Adrenal gland (tissue), 12 donors: ENCODE data around the gene ALDOC. TPM values are rescaled to one million over a fixed set of nuclear protein-coding genes. Genes with fewer than 3 reads are reported as not detected.

ENCODE experiments used
- DNase-seq, 7 donors: peaks; one replicate each; pipeline ENCODE4 v3.0.0-alpha.2; 2019 to 2020
- H3K27ac ChIP-seq, 5 donors: fragments of 200-600 bp; sonication (generic) in 4 of 5; 1 replicate in 3 of 5; 2 replicates in 2 of 5; pipeline versions ENCODE4 v1.5.1 to v1.8.0; 2016 to 2020; ENCODE audit warnings: mild to moderate bottlenecking in 1 of 5
- H3K27me3 ChIP-seq: fragments of 200-600 bp; 2 replicates; pipeline ENCODE4 v1.8.0; 2021
- H3K36me3 ChIP-seq, 2 donors: fragments of 200-600 bp; replicated peaks in 1 of 2; 1 replicate in 1 of 2; 2 replicates in 1 of 2; pipeline versions ENCODE4 v1.5.1 to v1.8.0; 2018 to 2022
- H3K4me1 ChIP-seq, 2 donors: fragments of 200-600 bp; replicated peaks in 1 of 2; 1 replicate in 1 of 2; 2 replicates in 1 of 2; pipeline versions ENCODE4 v1.5.1 to v1.8.0; 2018 to 2021
- H3K4me3 ChIP-seq, 4 donors: fragments of 200-600 bp; sonication (generic) in 3 of 4; one replicate each; pipeline ENCODE4 v1.5.1; 2016 to 2018
- H3K9me3 ChIP-seq, 3 donors: fragments of 200-600 bp; sonication (generic) in 1 of 3; replicated peaks in 1 of 3; 1 replicate in 2 of 3; 2 replicates in 1 of 3; pipeline versions ENCODE4 v1.5.1 to v1.8.0; 2016 to 2021
- CTCF ChIP-seq, 6 experiments: fragments of 450-650 bp in 4 of 6; fragments of 200-600 bp in 2 of 6; sonication (generic) in 1 of 6; IDR thresholded peaks; 1 replicate in 5 of 6; 2 replicates in 1 of 6; pipeline versions ENCODE4 v1.5.1 to v1.8.0; 2016 to 2021; ENCODE audit warnings: antibody characterized with exemption in 6 of 6, mild to moderate bottlenecking in 2 of 6, moderate library complexity in 1 of 6
- POLR2A ChIP-seq, 2 donors: fragments of 450-650 bp; IDR thresholded peaks; one replicate each; pipeline ENCODE4 v1.6.1; 2017; ENCODE audit warnings: antibody characterized with exemption in 2 of 2, mild to moderate bottlenecking in 2 of 2, moderate library complexity in 1 of 2
- WGBS, 4 donors: extraction: QIAGEN DNeasy Blood & Tissue Kit in 2 of 4; methylation state at CpG; one replicate each; pipeline versions ENCODE4 v1.1.5 to v1.1.7; 2013 to 2017; 5-methylcytosine and 5-hydroxymethylcytosine counted together
- intact Hi-C, 2 donors: fragments of 100-400 bp; cut with DNase I; formaldehyde crosslinking; loops; one replicate each; pipeline versions ENCODE4 v1.14.1 to v1.15.0; 2022 to 2023
- polyA plus RNA-seq, 3 donors: library from polyadenylated mRNA; stranded (reverse); fragments of 200-250 nt in 2 of 3; fragments of 350-450 nt in 1 of 3; fragmentation: Illumina TruSeq in 1 of 3; extraction: RNeasy Lipid Tissue Mini Kit (QIAGEN cat#74804) in 1 of 3; gene quantifications; one replicate each; pipeline ENCODE4 v1.2.3, GENCODE V29; 2013 to 2014
- total RNA-seq, 9 donors: library from RNA; depleted of rRNA in 4 of 9; stranded (reverse); fragments of >200 nt in 4 of 9; fragments of 120-200 nt in 1 of 9; fragmentation: NEBNext Ultra II Directional in 1 of 9; extraction: Animal tissue kit (Norgen Biotek cat#: 25700) in 1 of 9; gene quantifications; one replicate each; pipeline versions ENCODE4 v1.1.0 to v1.2.4, GENCODE V29; 2013 to 2023
- donor health status: healthy with polysubstance abuse.
- donor health status: Bipolar disorder and iron deficiency.
- donor health status: DM: yes; HTN: yes; CAD: no.
- donor health status: DM: no; HTN: no; CAD: no.
- donor health status: DM: no; HTN: no; CAD: no.
- donor health status: DM: yes; HTN: yes; CAD: no.

The ALDOC gene
- total and polyA plus RNA-seq, 12 donors = 6.3 to 65.5 (median 31.7) TPM

- WGBS, 4 donors = 95 to 97% (median 96%) methylated on average over 2 to 7 of the region's 7 CpGs
- no peaks in the 10 kb centered on the region for H3K36me3 ChIP-seq
- no peaks in the 10 kb centered on the region for H3K9me3 ChIP-seq
- H3K4me3 ChIP-seq = no peak overlapping the region
- no peak overlapping the region for H3K27ac ChIP-seq
- TF ChIP-seq CTCF (IDR thresholded peaks at IDR 0.05) (no peak), POLR2A (IDR thresholded peaks at IDR 0.05) (no peak)
- H3K27me3 ChIP-seq = no peaks in the 10 kb centered on the region
- no peak for DNase-seq
- peaks cover 13 to 25% of the 10 kb centered on the region in 2 donors for H3K4me1 ChIP-seq
- intact Hi-C loops = no loop called here
These were observed 2.2 kb downstream of the ALDOC start for GRCh38 chr17:28574526-28574925.

GRCh38 chr17:28573966-28574480 is 2.7 kb downstream of the ALDOC start:
- intact Hi-C loops = no loop called here
- Histone ChIP-seq H3K27me3 (no peaks in the 10 kb centered on the region), H3K27ac (no peak overlapping the region), H3K4me3 (no peak overlapping the region), H3K4me1 (peaks cover 13 to 30% of the 10 kb centered on the region in 2 donors), H3K36me3 (no peaks in the 10 kb centered on the region), H3K9me3 (no peaks in the 10 kb centered on the region)
- DNase-seq = no peak
- WGBS, 4 donors = 92 to 98% (median 94%) methylated on average over 6 of the region's 6 CpGs
- TF ChIP-seq POLR2A (IDR thresholded peaks at IDR 0.05) = no peak
- TF ChIP-seq CTCF (IDR thresholded peaks at IDR 0.05) = no peak

GRCh38 chr17:28573521-28573920 is 3.2 kb downstream of the ALDOC start:
- Histone ChIP-seq H3K4me3 (no peak overlapping the region), H3K27me3 (no peaks in the 10 kb centered on the region), H3K36me3 (no peaks in the 10 kb centered on the region), H3K27ac (no peak overlapping the region), H3K9me3 (no peaks in the 10 kb centered on the region), H3K4me1 (peaks cover 13 to 30% of the 10 kb centered on the region in 2 donors)
- intact Hi-C loops = no loop called here
- 92 to 99% (median 96%) methylated on average over 7 to 9 of the region's 9 CpGs for WGBS, 4 donors
- no peak for TF ChIP-seq CTCF (IDR thresholded peaks at IDR 0.05)
- no peak for TF ChIP-seq POLR2A (IDR thresholded peaks at IDR 0.05)
- no peak for DNase-seq

GRCh38 chr17:28573040-28573380 is 3.7 kb downstream of the ALDOC start:
- intact Hi-C loops = no loop called here
- no peaks in the 10 kb centered on the region for H3K9me3 ChIP-seq
- TF ChIP-seq CTCF (IDR thresholded peaks at IDR 0.05) (no peak), POLR2A (IDR thresholded peaks at IDR 0.05) (no peak)
- H3K4me1 ChIP-seq = peaks cover 13 to 30% of the 10 kb centered on the region in 2 donors
- H3K4me3 ChIP-seq = no peak overlapping the region
- no peak for DNase-seq
- H3K36me3 ChIP-seq = no peaks in the 10 kb centered on the region
- no peaks in the 10 kb centered on the region for H3K27me3 ChIP-seq
- H3K27ac ChIP-seq = no peak overlapping the region
